ENCODE measurements around the gene CACNA1S.
A peak's percentile ranks its signal among the peaks of the same experiment; 100 is the strongest.

Gene CACNA1S

DNA sequence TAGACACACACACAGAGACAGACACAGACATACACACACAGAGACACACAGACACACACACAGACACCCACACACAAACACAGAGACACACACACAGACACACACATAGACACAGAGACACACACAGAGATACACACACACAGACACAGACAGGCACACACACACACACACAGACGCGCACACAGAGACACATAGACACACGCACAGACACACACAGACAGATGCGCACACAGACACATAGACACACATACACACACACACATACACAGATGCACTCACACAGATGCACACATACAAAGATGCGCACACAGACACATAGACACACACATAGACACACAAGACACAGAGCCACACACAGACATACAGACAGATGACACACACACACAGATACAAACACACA is 104.7 kb downstream of the CACNA1S start:
- DNase-seq, result no peak

DNA sequence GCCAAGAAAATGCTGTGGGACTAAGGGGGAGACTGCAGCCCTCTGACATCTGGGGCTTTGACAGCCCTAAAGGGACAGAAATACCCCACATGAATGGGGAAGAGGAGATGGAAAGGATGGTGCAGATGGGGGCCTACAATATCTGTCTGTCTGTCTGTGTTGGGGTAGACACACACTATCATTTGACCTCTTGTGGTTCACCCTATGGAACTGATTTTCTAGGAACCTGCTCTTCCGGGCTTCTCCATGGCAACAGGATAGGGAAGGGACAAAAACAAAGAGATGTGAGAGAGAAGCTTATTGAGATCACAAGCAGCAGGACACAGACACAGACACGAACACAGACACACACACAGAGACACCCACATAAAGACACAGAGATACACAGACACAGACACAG is 105.8 kb downstream of the CACNA1S start:
- no peak for DNase-seq

DNA sequence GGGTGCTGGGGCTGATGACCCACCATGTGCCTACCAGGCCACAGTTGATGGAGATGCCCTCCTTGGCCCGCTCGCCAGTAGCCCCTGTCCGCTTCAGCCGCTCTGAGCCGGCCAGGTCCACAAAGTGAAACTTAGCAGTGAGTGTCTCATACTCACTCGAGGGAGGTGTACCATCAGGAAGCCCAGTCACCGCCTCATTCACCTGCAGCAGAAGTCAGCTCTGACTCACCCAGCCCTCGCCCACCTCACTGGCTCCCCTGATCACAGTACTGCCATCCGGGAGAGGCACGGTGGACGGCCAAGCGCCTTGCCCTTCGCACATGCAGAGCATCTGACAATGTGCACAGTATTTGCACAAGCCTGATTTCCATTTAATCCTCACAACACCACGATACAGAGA is 107.5 kb downstream of the CACNA1S start:
- DNase-seq, result no peak

DNA sequence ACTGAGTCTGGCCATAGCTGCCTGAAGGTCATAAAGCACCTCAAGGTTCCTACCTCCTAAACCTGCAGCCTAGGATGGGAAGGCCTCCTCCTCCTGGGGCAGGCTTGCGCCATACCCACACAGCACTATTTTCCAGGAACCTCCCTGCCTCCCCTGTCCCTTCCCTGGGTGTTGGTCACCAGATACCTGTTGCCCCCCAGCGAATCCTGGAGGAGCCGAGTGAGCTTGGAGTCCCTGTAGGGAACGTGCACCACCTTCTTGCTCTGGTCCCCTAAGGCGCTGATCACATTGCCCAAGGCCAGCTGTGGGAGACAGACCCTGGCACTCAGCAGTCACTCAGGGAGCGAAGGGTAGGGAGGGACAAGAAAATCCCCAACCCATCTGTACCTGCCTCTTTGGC is 108.1 kb downstream of the CACNA1S start:
- no peak for DNase-seq

DNA sequence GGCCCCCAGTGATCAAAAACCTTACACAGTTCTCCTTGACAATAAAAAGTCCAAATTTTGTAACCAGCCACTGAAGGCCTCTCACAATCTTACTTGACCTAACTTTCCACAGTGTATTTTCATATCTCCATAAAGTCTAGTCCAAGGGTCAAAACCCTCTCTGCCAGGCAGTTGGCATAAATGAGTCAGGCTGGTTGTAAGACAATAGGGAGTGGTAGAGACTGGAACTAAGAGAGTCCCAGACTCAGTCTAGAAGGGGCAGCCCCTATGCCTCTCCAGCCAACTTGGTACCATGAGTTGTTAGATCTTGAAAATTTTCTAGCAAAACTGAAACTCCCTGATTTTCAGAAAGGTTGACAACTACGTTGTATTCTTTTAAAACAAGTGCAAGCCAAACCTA is 109.7 kb downstream of the CACNA1S start:
- no peak for DNase-seq

DNA sequence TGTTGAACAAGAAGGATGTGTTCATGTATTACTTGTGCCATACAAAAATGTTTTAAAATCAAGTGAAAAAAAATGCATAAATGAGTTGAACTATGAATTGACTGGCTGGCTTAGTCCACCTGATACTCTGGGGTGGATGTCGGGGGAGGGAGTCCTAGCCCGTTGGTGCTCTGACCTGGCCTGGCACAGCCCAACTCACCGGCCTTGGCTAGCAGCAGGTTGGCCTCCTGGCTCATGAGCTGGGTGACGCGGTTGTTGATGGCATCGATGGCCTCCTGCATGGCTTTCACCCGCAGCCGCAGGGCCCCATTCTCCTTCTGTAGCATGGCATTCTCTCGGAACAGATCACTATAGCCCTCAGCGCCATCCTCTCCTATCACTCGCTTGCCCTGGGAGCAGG is 110.3 kb downstream of the CACNA1S start:
- peak; percentile 5 for DNase-seq

DNA sequence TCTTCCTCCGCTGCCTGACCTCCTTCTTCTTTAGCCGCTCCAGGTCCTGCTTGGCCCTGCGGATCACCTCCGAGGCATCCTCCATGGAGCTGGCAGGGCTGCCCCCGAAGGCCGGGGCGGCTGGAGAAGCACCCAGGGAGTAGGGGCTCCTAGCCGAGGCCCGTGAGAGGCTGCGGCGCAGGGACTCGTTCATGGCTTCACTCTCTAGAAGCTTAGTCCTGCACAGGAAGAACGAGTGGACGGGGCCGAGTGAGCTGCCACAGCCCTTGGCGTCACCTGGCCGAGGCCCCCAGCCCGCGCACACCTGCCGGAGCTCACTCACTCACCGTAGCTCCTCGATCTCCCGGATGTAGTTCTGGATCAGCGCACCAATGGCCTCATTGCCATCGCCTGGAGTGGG is 111.8 kb downstream of the CACNA1S start:
- no peak for DNase-seq

DNA sequence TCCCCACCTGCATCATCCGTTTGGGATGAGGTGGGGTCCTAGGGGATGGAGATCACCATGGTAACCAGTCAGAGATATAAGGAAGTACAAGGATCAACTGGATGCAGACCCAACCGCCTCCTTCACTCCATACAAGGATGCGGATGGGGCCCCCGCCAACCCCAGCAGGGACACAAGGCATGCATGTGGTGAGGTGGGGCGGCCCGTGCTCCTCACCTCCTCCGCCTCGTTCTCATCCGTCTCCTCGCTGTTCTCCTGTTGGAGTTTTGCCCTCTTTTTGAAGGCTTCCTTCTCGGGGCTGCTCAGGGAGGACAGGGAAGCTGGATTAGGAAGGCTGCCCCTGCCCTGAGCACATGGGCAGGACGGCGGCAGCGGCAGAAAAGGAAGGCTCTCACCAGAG is 112.6 kb downstream of the CACNA1S start:
- DNase-seq, result no peak

DNA sequence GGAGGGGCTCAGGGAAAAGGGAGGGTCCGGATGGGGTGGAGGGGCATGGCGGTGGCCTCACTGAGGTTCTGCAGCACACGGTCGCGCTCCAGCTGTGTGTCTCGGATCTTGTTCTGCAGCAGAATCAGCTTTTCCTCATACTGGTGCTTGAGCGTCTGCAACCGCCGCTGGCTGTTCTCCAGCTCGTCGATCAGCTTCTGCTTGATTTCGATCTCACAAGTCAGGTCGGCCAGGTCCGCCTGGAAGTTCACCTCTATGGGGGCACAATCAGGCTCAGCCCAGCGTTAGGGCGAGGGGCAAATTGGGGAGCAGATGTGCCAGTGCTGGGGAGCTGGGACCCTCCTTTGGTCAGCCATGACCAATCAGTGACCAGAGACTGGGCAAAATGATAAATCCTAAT is 113.9 kb downstream of the CACNA1S start:
- DNase-seq, result no peak

DNA sequence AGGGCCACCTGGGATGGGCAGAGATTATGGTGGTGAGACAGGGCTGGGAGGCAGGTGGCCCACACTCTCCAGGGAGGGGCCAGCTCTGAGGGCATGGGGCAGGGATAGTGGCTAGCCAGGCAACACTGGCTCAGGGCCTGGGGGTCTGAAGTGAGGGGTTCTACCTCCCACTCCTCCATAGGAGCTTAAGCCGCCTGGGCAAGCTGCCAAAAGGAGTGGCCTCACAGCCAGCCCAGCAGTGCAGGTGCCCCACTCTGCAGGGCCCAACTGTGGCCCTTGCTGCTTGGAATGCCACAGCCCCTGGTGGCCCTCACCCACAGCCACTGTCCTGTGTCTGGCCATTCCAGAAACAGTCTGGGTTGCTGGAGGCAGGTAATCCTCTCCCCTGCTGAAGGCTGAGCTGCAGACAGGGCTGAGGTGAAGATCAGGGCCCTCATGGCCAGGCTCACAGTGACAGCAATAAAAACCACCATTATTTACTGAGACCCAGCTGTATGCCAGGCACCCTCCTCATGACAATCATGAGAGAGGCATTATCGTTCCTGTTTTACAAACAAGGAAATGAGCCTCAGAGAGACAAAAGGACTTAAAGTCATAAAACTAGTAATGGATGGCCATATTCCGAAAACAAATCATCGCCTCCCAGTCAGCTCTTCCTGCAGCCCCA is 119.7 kb downstream of the CACNA1S start:
- peak; percentile 51 for DNase-seq

DNA sequence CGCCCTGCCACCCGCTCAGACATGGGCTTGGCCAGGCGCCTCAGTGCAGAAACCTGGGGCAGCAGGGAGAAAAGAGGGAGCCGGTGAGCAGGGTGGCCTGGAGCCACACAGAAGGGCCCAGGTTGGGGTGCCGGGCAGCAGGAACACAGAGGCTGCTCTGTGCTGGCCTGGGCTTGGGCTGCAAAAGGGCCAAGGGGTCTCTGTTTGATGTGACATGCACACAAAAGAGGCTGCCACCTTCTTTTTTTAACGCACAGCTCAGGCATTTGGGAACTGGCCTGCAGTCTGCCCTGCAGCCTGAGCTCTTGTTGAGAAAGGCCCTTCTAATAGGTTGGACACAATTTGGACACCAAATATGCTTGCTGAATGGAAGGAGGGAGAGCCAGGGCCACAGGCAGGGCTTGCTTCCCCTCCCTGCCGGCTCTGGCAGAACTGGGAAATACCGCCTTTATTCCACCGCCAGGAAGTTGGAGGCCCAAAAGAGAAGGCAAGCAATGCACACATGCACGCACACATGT is 121.1 kb downstream of the CACNA1S start:
- no peak for DNase-seq

DNA sequence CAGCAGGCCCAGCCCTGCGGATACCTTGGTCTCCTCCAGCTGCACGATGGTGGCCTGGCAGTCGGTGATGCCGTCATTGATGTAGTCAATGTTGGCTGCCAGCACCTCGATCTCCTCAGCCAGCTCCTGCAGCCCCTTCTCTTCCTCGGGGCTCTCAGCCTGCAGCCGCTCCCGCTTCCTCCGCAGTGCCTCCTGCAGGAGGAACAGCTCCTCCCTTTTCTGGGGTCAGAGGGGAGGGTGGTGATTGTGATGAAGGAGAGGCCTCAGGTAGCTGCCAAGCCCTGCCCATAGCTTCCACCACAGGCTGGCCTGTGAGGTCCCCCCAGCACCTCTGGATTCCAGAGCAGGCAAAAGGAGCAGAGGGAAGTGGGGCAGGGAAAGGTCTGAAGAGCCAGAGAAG is 122.1 kb downstream of the CACNA1S start:
- no peak for DNase-seq

Data from NCI-H774 (cell line).